ENCODE data around the gene FGF18. TPM values are rescaled to one million over a fixed set of nuclear protein-coding genes. Genes with fewer than 3 reads are reported as not detected.

FGF18 gene
- total and polyA plus RNA-seq, 2 experiments from 2014 or later: 1.00 to 7.2 TPM

DNA sequence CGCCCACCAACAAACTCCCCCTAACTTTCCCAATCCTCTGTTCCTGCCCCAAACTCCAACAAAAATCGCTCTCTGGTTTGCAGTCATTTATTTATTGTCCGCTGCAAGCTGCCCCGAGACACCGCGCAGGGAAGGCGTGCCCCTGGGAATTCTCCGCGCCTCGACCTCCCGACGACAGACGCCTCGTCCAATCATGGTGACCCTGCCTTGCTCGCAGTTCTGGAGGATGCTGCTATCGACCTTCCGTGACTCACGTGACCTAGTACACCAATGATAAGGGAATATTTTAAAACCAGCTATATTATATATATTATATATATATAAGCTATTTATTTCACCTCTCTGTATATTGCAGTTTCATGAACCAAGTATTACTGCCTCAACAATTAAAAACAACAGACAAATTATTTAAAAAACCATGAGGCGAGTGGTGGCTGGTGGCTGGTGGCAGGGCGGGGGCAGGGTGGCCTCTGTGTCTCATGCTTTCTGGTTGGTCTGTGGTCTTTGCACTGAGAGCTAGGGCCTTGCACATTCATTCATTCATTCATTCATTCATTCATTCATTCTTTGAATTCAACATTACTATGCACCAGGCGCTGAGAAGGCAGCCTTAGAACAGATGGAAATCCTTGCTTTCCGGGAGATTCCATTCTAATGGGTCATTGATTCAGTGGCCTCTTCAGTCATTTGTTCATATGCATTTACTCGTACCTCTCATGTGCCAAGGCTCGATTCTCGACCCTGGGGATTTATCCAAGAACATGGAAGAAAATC lies 37.9 kb downstream of the FGF18 start:
- 96% methylated on average over 25 of the region's 25 CpGs for WGBS (ENCODE audit: low lambda C conversion rate, missing lambda C conversion rate)
- H2AFZ ChIP-seq: no peak overlapping the region

DNA sequence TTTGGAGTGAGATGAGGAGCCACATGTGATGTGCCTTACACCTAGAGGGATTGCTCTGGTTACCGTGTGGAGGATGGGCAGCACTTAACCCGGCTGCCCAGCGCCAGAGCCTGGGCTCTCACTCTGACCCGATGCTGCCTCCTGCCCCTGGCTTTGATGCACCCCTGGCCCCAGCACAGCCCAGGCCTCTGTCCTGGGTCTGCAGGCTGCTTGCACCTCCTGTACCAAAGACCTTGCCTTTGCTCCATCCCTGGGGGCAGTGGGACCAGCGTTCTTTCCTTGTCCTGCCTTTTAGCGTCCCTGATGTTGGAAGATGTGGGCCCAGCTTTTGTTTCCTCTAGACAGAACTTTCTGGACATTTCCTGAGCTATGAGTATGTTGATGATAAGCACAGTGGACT lies 40.4 kb downstream of the FGF18 start:
- Histone ChIP-seq H3K4me2 (no peak overlapping the region), H3K36me3 (replicated peaks; ENCODE audit: insufficient read depth, low read depth) (no peaks in the 10 kb centered on the region), H4K20me1 (ENCODE audit: insufficient read depth, poor library complexity, severe bottlenecking) (no peaks in the 10 kb centered on the region), H3K4me3 (no peak overlapping the region), H2AFZ (no peak overlapping the region), H3K27me3 (no peaks in the 10 kb centered on the region), H3K9me3 (ENCODE audit: low read depth) (no peaks in the 10 kb centered on the region), H3K9me2 (replicated peaks; ENCODE audit: insufficient read depth) (no peaks in the 10 kb centered on the region), H3K79me2 (no peaks in the 10 kb centered on the region), H3K27ac (no peak overlapping the region), H3K4me1 (ENCODE audit: insufficient read depth) (no peaks in the 10 kb centered on the region)
- no peak for TF ChIP-seq EZH2phosphoT487 (IDR thresholded peaks at IDR 0.05; ENCODE audit: low read depth, severe bottlenecking, unreplicated experiment)
- TF ChIP-seq, protein P1, sequence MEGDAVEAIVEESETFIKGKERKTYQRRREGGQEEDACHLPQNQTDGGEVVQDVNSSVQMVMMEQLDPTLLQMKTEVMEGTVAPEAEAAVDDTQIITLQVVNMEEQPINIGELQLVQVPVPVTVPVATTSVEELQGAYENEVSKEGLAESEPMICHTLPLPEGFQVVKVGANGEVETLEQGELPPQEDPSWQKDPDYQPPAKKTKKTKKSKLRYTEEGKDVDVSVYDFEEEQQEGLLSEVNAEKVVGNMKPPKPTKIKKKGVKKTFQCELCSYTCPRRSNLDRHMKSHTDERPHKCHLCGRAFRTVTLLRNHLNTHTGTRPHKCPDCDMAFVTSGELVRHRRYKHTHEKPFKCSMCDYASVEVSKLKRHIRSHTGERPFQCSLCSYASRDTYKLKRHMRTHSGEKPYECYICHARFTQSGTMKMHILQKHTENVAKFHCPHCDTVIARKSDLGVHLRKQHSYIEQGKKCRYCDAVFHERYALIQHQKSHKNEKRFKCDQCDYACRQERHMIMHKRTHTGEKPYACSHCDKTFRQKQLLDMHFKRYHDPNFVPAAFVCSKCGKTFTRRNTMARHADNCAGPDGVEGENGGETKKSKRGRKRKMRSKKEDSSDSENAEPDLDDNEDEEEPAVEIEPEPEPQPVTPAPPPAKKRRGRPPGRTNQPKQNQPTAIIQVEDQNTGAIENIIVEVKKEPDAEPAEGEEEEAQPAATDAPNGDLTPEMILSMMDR (IDR thresholded peaks at IDR 0.05; ENCODE audit: poor library complexity): no peak
- no peak for TF ChIP-seq EZH2 (IDR thresholded peaks at IDR 0.05; ENCODE audit: borderline replicate concordance)
- no peak for DNase-seq (ENCODE audit: low spot score)
- 81% methylated on average over 6 of the region's 6 CpGs for WGBS (ENCODE audit: low lambda C conversion rate, missing lambda C conversion rate)

More for the DNA sequence above, 37.9 kb downstream of the FGF18 start:
- no peaks in the 10 kb centered on the region for H3K79me2 ChIP-seq
- no peaks in the 10 kb centered on the region for H3K4me1 ChIP-seq (ENCODE audit: insufficient read depth)
- DNase-seq (ENCODE audit: low spot score): no peak
- TF ChIP-seq EZH2phosphoT487 (IDR thresholded peaks at IDR 0.05; ENCODE audit: low read depth, severe bottlenecking, unreplicated experiment) (no peak), EZH2 (IDR thresholded peaks at IDR 0.05; ENCODE audit: borderline replicate concordance) (no peak)
- TF ChIP-seq, protein P1 (IDR thresholded peaks at IDR 0.05; ENCODE audit: poor library complexity): no peak
- no peaks in the 10 kb centered on the region for H3K9me2 ChIP-seq (replicated peaks; ENCODE audit: insufficient read depth)
- H3K27me3 ChIP-seq: no peaks in the 10 kb centered on the region
- H3K27ac ChIP-seq: no peak overlapping the region
- H3K4me3 ChIP-seq: no peak overlapping the region
- H3K4me2 ChIP-seq: no peak overlapping the region
- H4K20me1 ChIP-seq (ENCODE audit: insufficient read depth, poor library complexity, severe bottlenecking): no peaks in the 10 kb centered on the region
- no peaks in the 10 kb centered on the region for H3K9me3 ChIP-seq (ENCODE audit: low read depth)
- no peaks in the 10 kb centered on the region for H3K36me3 ChIP-seq (replicated peaks; ENCODE audit: insufficient read depth, low read depth)

DNA sequence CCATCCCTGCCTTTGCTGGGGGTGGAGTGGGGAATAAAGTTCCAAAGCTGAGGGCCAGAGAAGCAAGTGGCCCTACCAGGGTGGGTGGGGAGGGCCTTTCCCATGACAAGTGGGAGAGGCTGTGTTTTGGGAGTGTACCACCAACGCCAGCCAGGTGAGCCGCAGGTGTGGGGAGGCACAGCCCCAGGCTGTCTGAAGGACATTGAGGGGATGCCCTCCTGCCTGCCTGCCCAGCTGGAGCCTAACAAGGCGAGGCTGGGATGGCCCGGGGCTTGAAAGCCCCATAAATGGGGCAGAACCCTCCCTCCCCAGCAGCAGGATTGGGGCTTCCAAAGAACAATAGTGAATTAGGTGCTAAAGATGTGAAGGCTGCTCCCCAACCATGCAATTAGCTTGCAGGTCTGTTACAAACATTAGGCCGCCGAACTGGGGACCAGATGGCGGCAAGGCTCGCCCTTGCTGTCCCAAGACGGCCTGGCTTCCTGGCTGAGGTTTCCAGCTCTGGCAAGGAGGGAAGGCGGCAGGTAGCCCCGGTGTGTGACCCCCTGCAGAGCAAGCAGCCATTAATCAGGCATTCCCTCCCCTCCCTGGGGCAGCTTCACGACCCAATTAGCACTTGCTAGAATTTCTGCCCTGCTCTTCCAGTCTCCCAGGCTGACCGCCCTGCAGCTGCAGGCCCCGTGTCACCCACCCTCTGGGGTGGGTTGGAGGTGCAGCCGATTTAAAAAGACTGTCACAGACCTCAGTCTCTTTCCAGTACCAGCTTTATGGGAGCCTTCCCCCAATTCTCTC lies 42.9 kb downstream of the FGF18 start:
- no peaks in the 10 kb centered on the region for H4K20me1 ChIP-seq (ENCODE audit: insufficient read depth, poor library complexity, severe bottlenecking)
- no peak for DNase-seq (ENCODE audit: low spot score)
- H3K4me1 ChIP-seq (ENCODE audit: insufficient read depth): no peaks in the 10 kb centered on the region
- H3K79me2 ChIP-seq: no peaks in the 10 kb centered on the region
- no peaks in the 10 kb centered on the region for H3K36me3 ChIP-seq (replicated peaks; ENCODE audit: insufficient read depth, low read depth)
- no peak overlapping the region for H2AFZ ChIP-seq
- no peak overlapping the region for H3K4me3 ChIP-seq
- 50% methylated on average over 13 of the region's 15 CpGs for WGBS (ENCODE audit: low lambda C conversion rate, missing lambda C conversion rate)
- no peak for TF ChIP-seq EZH2phosphoT487 (IDR thresholded peaks at IDR 0.05; ENCODE audit: low read depth, severe bottlenecking, unreplicated experiment)
- no peak for TF ChIP-seq EZH2 (IDR thresholded peaks at IDR 0.05; ENCODE audit: borderline replicate concordance)
- TF ChIP-seq, protein P1 (IDR thresholded peaks at IDR 0.05; ENCODE audit: poor library complexity): no peak
- H3K27me3 ChIP-seq: no peaks in the 10 kb centered on the region
- H3K27ac ChIP-seq: no peak overlapping the region
- no peaks in the 10 kb centered on the region for H3K9me2 ChIP-seq (replicated peaks; ENCODE audit: insufficient read depth)
- no peak overlapping the region for H3K4me2 ChIP-seq
- H3K9me3 ChIP-seq (ENCODE audit: low read depth): no peaks in the 10 kb centered on the region

Data from hepatocyte (in vitro differentiated cells).